Left ventricle myocardium inferior (tissue), 1 donor: ENCODE measurements around the gene CLIC5. TPM values are rescaled to one million over a fixed set of nuclear protein-coding genes. Genes with fewer than 3 reads are reported as not detected.

Experiments used
- DNase-seq: peaks from one replicate; pipeline ENCODE4 v3.0.0-alpha.2; 2020
- H3K27ac ChIP-seq: fragments of 200-600 bp; replicated peaks from 2 replicates; pipeline ENCODE4 v1.8.0; 2021
- H3K27me3 ChIP-seq: fragments of 200-600 bp; 2 replicates; pipeline ENCODE4 v1.8.0; 2021; ENCODE audit warnings: low read depth
- H3K36me3 ChIP-seq: fragments of 200-600 bp; 2 replicates; pipeline ENCODE4 v1.8.0; 2021
- H3K4me1 ChIP-seq: fragments of 200-600 bp; 2 replicates; pipeline ENCODE4 v1.8.0; 2021
- H3K4me3 ChIP-seq: fragments of 200-600 bp; 2 replicates; pipeline ENCODE4 v1.8.0; 2021; ENCODE audit warnings: mild to moderate bottlenecking, moderate library complexity
- H3K9me3 ChIP-seq: fragments of 200-600 bp; replicated peaks from 2 replicates; pipeline ENCODE4 v1.8.0; 2021
- CTCF ChIP-seq: fragments of 200-600 bp; IDR thresholded peaks from 2 replicates; pipeline ENCODE4 v1.8.0; 2021; ENCODE audit warnings: antibody characterized with exemption, mild to moderate bottlenecking, borderline replicate concordance
- intact Hi-C: fragments of 100-400 bp; cut with micrococcal nuclease; formaldehyde crosslinking; loops from one replicate; pipeline ENCODE4 v1.11.0; 2022
- total RNA-seq: library from RNA; stranded (reverse); fragmentation: NEBNext Ultra II Directional; extraction: Animal tissue kit (Norgen Biotek cat#: 25700); gene quantifications from one replicate; pipeline ENCODE4 v1.2.1, GENCODE V29; 2021
- donor health status: DM: no; HTN: yes; CAD: no; lungs with severe emphysema.

Gene CLIC5
- total RNA-seq, 1 donor from 2014 or later = 285 TPM

GRCh38 chr6:45855642-45856394 is 159.8 kb downstream of the CLIC5 start:
- intact Hi-C loops = no loop called here
- peaks cover 16% of the 10 kb centered on the region for H3K27me3 ChIP-seq
- no peak for TF ChIP-seq CTCF
- peak overlapping the region; percentile 17 for H3K27ac ChIP-seq
- H3K9me3 ChIP-seq = no peaks in the 10 kb centered on the region
- H3K4me1 ChIP-seq = no peaks in the 10 kb centered on the region
- H3K4me3 ChIP-seq = no peak overlapping the region
- no peak for DNase-seq
- H3K36me3 ChIP-seq = no peaks in the 10 kb centered on the region

- H3K9me3 ChIP-seq = no peaks in the 10 kb centered on the region
- no peak for DNase-seq
- no peak for TF ChIP-seq CTCF
- H3K4me3 ChIP-seq = no peak overlapping the region
- H3K36me3 ChIP-seq = no peaks in the 10 kb centered on the region
- peaks cover 3% of the 10 kb centered on the region for H3K27me3 ChIP-seq
- H3K27ac ChIP-seq = no peak overlapping the region
- H3K4me1 ChIP-seq = no peaks in the 10 kb centered on the region
- intact Hi-C loops = no loop called here
These were observed 161.4 kb downstream of the CLIC5 start for GRCh38 chr6:45854149-45854742.

GRCh38 chr6:45851034-45851400 is 164.6 kb downstream of the CLIC5 start:
- Histone ChIP-seq H3K4me3 (no peak overlapping the region), H3K4me1 (no peaks in the 10 kb centered on the region), H3K36me3 (no peaks in the 10 kb centered on the region), H3K9me3 (no peaks in the 10 kb centered on the region), H3K27ac (no peak overlapping the region), H3K27me3 (no peaks in the 10 kb centered on the region)
- no peak for DNase-seq
- intact Hi-C loops = no loop called here
- no peak for TF ChIP-seq CTCF

GRCh38 chr6:45850378-45851033 is 165.2 kb downstream of the CLIC5 start:
- TF ChIP-seq CTCF = no peak
- Histone ChIP-seq H3K9me3 (no peaks in the 10 kb centered on the region), H3K27me3 (no peaks in the 10 kb centered on the region), H3K4me3 (no peak overlapping the region), H3K27ac (no peak overlapping the region), H3K36me3 (no peaks in the 10 kb centered on the region), H3K4me1 (no peaks in the 10 kb centered on the region)
- intact Hi-C loops = no loop called here
- no peak for DNase-seq

- no peak overlapping the region for H3K27ac ChIP-seq
- intact Hi-C loops = no loop called here
- no peaks in the 10 kb centered on the region for H3K4me1 ChIP-seq
- no peaks in the 10 kb centered on the region for H3K27me3 ChIP-seq
- no peaks in the 10 kb centered on the region for H3K9me3 ChIP-seq
- no peaks in the 10 kb centered on the region for H3K36me3 ChIP-seq
- no peak overlapping the region for H3K4me3 ChIP-seq
- no peak for DNase-seq
- TF ChIP-seq CTCF = no peak
These were observed 170.1 kb downstream of the CLIC5 start for GRCh38 chr6:45845567-45845966.
